Measurements from ENCODE around the gene GOLGA2.

GOLGA2 gene

DNA sequence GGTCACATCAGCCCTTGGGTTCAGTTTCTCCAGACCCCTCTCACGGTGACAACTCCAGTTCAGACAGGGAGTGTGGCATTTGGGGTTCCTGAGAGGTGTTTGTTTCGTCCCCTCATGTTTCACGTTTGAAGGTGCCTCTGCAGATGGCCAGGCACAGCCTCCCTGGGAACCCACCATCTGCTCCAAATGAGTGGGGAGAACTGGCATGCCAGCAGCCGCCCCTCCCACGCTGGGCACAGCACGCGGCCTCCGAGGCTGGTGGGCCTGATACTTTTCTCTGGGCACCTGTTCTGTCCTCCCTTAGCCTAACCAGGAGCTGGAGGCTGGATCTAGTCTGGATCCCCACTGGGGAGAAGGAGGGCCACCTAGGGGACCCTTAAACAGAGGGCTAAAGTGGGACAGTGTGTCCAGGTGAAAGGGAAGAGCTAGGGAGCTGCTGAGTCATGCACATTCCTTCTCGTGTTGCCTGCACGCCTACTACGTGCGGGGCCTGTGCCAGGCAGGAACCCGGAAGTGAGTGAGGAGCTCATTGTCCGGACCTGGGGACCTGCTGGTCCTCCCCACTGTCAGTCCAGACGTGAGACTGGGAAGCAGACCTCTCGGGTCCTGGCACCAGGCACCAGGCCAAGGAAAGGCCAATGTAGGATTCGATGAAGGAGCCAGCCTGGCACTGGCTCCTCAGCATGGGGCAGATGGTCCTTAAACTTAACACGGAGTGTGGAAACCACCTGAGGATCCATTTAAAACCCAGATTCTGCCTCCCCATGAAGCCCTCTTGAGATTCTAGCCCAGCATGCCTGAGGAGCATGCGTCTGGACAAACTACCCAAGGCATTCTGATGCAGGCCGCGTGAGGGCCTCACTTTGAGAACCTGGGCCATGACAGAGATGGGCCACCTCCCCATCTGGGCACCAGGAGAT lies 61.0 kb downstream of the GOLGA2 start:
- in situ Hi-C loops (cut with HindIII; ENCODE audit: low sequenced_read_pairs) = no loop called here
- TF ChIP-seq, protein P1, sequence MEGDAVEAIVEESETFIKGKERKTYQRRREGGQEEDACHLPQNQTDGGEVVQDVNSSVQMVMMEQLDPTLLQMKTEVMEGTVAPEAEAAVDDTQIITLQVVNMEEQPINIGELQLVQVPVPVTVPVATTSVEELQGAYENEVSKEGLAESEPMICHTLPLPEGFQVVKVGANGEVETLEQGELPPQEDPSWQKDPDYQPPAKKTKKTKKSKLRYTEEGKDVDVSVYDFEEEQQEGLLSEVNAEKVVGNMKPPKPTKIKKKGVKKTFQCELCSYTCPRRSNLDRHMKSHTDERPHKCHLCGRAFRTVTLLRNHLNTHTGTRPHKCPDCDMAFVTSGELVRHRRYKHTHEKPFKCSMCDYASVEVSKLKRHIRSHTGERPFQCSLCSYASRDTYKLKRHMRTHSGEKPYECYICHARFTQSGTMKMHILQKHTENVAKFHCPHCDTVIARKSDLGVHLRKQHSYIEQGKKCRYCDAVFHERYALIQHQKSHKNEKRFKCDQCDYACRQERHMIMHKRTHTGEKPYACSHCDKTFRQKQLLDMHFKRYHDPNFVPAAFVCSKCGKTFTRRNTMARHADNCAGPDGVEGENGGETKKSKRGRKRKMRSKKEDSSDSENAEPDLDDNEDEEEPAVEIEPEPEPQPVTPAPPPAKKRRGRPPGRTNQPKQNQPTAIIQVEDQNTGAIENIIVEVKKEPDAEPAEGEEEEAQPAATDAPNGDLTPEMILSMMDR (IDR thresholded peaks at IDR 0.05; ENCODE audit: low read depth, low read length, missing control alignments) = no peak
- no peak overlapping the region for H3K4me3 ChIP-seq (ENCODE audit: low read depth, low read length)
- DNase-seq (ENCODE audit: low read depth) = no peak

DNA sequence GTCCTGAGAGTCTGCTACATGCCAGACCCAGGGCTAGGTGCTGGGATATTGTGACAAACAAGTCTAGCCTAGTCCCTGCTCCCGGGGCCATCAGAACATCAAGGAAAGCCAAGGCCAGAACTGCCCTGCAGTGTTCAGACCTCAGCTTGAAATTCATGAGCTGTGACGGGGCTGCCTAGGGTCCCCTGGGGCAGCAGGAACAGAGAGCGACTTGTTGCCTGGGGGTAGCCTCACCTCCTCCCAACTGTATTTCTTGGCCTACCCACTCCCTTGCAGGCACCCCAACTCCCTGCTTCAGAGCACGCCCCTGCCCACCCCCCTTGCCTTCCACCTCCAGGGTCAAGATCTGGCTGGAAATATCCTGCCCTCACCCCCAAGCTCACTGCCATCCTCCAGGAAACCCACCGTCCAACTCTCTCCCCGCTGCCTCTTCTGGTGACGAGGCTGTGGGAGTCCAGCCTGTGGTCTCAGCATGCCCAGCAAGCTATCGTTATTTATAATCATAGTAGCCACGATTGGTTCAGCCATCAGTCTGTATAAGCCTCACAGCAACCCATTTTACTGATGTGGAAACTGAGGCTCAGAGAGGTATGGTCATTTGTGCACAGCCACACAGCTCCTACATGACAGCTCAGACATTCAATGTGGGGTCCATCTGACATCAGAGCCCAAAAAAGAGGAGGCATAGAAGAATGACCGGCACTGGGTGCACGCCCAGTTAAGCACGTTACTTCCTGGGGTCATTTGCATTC lies 61.9 kb downstream of the GOLGA2 start:
- in situ Hi-C loops (cut with HindIII; ENCODE audit: low sequenced_read_pairs) = no loop called here
- TF ChIP-seq, protein P1 (IDR thresholded peaks at IDR 0.05; ENCODE audit: low read depth, low read length, missing control alignments) = no peak
- no peak for DNase-seq (ENCODE audit: low read depth)
- H3K4me3 ChIP-seq (ENCODE audit: low read depth, low read length) = no peak overlapping the region

DNA sequence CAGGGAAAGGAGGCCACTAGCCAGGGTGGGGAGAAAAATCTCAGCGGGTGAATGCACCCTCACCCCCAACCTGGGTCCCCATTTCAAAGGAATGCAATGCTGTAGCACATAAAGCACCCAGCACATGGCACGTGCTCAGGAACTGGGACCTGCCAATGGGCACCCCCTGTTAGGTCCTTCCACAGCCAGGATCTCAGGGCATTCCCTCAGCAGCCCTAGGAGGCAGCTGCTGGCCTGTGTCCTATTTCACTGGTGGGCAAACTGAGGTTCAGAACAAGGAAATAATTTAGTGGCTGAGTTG lies 63.9 kb downstream of the GOLGA2 start:
- TF ChIP-seq, protein P1 (IDR thresholded peaks at IDR 0.05; ENCODE audit: low read depth, low read length, missing control alignments) = no peak
- in situ Hi-C loops (cut with HindIII; ENCODE audit: low sequenced_read_pairs) = no loop called here
- DNase-seq (ENCODE audit: low read depth) = no peak
- H3K4me3 ChIP-seq (ENCODE audit: low read depth, low read length) = no peak overlapping the region

DNA sequence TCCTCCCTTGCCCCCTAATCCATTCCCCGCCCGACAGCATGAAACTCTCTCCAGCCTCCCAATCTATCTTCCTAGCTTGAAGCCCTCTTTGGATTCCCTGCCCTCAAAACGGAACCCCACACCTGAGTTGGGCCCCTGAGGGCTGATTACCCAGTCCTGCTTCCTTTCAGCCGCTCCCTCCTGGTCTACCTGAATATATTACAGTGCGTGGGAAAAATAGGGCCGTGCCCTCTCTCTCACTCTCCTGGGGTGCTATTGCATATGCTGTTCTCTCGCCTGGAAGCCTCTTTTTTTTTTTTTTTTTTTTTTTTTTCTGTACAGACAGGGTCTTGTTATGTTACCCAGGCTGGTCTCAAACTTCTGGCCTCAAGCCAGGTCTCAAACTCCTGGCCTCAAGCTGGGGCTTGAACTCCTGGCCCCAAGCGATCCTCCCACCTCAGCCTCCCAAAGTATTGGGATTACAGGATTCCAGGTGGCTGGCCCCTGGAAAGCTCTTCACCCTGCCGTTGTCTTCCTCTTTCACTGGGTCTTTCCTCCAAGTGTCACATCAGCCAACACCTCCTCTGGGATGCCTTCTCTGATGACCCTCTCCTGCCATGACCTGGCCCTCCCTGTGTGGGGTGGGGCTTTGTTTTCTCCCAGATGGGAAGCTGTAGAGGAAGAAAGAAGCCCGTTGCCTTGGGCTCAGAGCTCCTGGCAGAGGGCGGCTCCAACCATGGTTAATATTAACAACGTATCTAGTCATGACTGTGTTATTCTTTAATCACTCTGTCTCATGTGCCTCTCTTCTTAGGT lies 64.4 kb downstream of the GOLGA2 start:
- H3K4me3 ChIP-seq (ENCODE audit: low read depth, low read length) = no peak overlapping the region
- DNase-seq (ENCODE audit: low read depth) = no peak
- TF ChIP-seq, protein P1 (IDR thresholded peaks at IDR 0.05; ENCODE audit: low read depth, low read length, missing control alignments) = no peak
- in situ Hi-C loops (cut with HindIII; ENCODE audit: low sequenced_read_pairs) = no loop called here

DNA sequence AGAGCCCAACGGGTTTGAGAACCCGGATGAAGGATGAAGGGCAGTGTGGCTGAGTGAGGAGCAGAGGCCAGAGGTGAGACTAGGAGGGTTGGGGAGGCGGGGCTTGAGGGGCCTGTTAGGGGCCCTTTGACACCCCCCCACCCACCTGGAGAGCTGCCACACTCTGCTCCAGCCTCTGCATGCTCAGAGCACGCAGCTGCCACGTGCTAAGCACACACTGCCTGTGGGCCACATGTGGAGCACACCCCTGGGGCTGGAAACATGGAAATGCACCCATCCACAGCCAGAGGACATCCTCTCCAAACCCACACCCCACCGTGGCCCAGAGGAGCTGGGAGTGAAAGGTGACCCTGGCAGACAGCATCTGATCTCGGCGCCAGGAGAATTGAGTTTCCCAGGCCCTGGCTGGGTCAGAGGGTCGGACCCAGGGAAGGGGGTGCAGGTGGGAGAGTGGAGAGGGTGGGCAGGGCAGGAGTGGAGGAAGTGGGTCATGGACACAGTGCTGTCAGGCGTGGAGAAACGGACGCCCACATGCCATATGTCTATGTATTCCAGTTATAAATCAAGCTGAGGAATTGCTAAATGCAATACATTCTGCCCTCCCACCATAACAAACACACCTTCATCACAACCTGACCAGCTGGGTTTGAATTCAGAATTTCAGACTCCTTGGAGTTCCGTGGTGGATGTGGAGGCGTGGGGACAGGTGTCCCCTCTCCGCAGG lies 66.7 kb downstream of the GOLGA2 start:
- no peak for DNase-seq (ENCODE audit: low read depth)

More for the DNA sequence above, 66.7 kb downstream of the GOLGA2 start:
- H3K4me3 ChIP-seq (ENCODE audit: low read depth, low read length) = no peak overlapping the region
- in situ Hi-C loops (cut with HindIII; ENCODE audit: low sequenced_read_pairs) = no loop called here
- TF ChIP-seq, protein P1 (IDR thresholded peaks at IDR 0.05; ENCODE audit: low read depth, low read length, missing control alignments) = no peak

Measured in astrocyte of the cerebellum (primary cell).